ENCODE measurements around the gene NPBWR2.
"Not testable (repeated sequence)": the region's sequence is repeated elsewhere in the genome, so short reads cannot be mapped to it uniquely, and the experiment has no call there.

NPBWR2 gene

GRCh38 chr20:64143018-64143801 is 35.8 kb upstream of the NPBWR2 start:
- no peak for DNase-seq (ENCODE audit: low read depth)

- DNase-seq (ENCODE audit: low read depth) = no peak
These were observed 35.2 kb upstream of the NPBWR2 start for GRCh38 chr20:64142590-64142989.

DNA sequence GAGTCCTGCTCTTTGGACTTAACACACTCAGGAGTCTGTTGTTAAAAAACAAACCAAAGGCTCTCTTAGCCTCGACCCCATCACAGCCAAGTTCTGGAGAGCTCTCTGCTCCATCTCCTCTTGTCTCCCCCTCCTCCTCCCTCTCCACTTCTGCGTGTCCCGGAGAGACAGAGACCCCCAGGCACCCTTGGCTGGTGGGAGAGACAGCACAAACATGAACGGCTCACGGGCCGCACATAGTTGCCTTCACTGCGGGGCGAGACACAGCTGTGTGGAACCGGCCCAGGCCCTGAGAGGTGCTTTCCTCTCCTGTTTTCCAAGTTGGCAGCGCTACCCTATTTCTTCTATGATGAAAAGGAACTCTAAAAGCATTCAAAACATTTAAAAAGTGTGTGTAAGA is 33.6 kb upstream of the NPBWR2 start:
- no peak for DNase-seq (ENCODE audit: low read depth)

DNA sequence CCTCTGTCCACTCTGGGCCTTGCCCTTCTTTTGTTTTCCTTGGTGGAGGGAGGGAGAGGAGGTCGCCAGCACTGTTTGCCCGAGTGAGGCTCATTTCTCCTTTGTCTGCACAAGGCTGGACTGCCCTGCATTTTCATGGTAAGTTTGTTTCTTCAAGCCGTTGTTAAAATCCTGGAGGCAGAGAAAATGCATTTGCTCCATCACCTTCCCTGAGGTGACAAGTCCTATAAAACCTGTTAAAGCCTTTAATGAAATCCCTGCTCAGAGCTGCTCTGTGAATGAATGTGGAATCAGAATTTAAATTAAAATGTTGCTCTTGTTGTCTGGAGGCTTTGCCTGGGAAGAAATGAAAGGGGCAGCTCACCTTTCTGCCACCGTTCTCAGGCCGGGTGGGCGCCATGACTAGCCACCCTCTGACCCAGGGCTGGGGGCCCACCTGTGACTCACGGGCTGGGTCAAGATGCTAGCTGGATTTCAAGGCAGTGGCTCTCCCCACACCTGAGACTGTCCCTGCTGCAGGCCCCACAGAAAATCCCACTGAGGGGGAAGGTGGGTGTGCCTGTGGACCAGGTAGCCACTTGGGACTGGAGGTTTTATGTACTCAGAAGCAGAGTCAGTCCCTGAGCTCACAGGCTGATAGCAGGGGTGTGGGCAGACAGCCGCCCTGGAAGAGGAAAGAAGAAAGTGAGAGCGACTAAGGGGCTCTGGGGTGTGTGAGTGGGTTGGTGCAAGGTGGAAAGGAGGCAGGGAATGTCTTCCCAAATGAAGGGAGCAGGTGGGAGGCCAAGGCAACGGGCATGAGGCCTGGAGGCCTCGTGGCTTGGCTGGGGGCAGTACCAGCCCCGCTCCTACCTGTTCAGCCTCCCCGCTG is 32.9 kb upstream of the NPBWR2 start:
- no peak for DNase-seq (ENCODE audit: low read depth)

- no peak for DNase-seq (ENCODE audit: low read depth)
These were observed 32.1 kb upstream of the NPBWR2 start for GRCh38 chr20:64139199-64140060.

DNA sequence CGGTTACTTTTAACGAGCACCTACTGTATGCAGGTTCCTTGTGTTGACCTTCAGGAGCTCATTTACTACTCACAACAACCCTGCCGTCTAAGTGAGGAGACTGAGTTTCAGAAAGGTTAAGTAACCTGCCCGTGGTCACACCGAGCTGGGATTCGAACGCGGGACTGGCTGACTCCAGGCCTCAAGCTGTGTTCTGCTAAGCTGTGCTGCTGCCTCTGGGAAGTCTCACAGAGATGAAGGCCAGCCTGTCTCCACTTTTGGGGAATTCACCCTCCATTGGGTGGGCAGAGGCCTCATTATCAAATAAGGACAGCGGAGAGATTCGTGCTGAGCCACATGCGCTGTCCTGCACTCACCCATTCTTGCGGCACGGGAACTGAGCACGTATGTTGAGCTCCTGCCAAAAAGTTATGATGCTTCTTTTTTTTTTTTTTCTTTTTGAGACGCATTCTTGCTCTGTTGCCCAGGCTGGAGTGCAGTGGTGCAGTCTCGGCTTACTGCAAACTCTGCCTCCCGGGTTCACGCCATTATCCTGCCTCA is 31.0 kb upstream of the NPBWR2 start:
- DNase-seq (ENCODE audit: low read depth) = no peak

DNA sequence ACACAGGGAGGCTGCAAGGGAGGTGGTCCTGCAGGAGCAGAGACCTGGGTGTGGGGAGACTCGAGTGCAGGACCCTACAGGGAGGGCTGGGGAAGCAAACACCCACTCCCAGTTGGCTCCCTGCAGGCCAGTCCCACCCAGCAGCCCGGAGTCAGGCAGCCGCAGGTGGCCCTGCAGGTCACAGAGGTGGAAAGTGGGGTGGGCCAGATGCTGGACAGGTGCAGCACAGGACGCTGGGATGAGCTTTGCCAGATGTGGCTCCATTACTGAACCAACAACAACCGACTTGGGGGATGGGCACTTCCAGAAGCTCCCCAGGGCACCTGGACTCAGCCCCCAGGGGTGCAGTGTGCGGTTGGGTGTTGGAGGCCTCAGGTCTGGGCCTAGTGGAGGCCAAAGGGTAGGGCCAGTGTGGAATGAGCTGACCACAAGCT is 30.2 kb upstream of the NPBWR2 start:
- no peak for DNase-seq (ENCODE audit: low read depth)

DNA sequence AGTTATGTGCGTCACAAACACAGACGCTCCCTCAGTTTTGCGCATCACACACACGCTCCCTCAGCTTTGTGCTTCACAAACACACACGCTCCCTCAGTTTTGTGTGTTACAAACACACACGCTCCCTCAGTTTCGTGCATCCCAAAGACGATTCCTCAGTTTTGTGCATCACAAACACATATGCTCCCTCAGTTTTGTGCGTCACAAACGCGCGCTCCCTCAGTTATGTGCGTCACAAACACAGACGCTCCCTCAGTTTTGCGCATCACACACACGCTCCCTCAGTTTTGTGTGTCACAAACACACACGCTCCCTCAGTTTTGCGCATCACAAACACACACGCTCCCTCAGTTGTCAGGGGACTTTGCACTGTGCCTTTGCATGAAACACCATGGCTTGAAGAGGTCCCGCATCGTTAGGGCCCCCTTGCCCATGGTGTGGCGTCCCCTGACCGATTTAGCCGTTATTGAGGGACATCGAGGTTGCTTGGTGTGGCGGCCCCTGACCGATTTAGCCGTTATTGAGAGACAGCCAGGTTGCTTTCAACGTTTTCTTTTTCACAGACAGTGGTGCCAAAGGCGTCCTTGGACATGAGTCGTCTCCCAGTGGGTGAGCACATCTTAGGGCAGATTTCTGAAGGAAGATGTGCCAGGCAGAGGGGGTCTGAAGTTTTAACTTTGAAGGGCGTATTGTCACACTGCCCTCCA is 28.8 kb upstream of the NPBWR2 start:
- DNase-seq (ENCODE audit: low read depth) = no peak

DNA sequence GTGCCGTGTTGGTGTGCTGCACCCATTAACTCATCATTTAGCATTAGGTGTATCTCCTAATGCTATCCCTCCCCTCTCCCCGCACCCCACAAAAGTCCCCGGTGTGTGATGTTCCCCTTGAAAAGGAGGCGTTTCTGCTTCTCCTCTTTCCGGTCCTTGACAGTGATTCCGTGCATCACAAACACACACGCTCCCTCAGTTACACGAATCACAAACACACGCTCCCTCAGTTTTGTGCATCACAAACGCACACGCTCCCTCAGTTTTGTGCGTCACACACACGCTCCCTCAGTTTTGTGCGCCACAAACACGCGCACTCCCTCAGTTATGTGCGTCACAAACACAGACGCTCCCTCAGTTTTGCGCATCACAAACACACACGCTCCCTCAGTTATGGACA is 27.4 kb upstream of the NPBWR2 start:
- not testable (repeated sequence) for DNase-seq (ENCODE audit: low read depth)

GRCh38 chr20:64133951-64134407 is 26.6 kb upstream of the NPBWR2 start:
- no peak for DNase-seq (ENCODE audit: low read depth)

DNA sequence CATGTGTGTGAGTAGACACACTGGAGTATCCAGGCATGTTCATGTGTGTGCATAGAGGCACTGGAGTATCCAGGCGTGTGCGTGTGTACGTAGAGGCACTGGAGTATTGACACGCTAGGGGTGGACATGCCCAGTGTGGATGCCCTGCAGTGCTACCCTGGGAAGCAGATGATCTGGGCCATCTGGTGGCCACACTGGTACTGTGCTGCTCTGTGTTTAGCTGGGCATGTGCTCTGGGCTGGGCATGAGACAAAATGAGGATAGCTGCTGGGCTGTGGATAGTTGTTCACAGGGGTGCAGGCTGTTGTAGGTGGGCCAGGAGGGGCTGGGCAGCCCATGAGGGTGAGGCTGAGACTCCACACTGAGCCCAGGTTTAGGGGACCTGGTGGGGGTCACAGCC is 24.0 kb upstream of the NPBWR2 start:
- no peak for DNase-seq (ENCODE audit: low read depth)

DNA sequence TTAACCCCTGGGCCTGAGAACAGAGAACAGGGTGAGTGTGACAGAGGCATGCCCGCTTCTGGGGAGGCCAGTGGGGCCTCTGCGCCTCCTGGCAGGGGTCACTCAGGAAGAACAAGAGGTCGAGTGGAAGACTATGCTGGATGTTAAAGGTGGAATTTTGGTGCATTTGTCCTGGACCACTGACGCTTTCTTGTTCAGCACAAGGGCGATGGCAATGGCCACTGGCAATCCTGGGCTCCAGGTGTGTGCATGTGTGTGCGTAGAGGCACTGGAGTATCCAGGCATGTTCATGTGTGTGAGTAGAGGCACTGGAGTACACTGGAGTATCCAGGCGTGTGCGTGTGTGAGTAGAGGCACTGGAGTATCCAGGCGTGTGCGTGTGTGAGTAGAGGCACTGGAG is 23.5 kb upstream of the NPBWR2 start:
- DNase-seq (ENCODE audit: low read depth) = no peak

DNA sequence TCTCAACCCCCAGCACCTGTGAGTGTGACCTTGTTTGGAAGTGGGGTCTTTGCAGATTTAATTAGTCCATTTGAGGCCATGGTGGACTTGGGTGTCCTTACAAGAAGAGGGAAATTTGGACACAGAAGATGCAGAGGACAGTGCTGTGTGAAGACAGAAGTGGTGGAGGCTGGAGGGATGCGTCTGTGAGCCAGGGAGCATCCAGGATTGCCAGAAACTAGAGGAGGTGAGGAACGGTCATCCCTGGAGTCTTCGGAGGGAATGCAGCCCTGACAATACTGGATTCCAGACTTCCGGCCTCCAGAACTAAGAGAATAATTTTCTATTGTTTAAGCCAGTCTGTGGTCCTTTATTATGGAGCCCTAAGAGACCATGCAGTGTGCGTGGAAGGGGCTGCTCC is 22.9 kb upstream of the NPBWR2 start:
- DNase-seq (ENCODE audit: low read depth) = no peak

DNA sequence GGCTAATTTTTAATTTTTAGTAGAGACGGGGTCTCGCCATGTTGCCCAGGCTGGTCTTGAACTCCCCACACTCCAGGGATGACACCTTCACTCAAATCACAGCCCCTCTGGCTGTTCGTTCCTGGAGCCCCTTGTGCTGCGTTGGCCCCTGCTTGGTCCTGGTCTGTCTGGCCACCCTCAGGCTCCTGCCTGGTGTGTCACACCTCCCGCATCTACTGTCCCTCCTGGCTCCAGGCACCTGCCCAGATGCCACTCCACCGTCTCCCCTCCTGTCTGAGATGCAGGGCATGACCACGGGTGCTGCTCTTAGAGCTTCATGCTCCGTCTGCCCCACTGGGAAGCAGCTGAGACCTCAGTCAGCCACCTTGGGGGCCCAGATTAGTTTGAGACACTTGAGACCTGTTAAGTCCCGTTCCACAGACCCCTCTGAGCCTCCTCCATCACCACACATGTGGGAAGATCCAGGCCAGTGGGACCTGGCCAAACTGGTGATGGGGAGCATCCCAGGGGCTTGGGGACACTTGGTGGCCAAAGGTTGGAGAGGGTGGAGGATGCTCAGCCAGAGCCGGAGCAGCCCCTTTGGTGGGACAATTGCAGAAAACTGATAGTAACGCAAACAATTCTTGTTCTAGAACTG is 21.9 kb upstream of the NPBWR2 start:
- no peak for DNase-seq (ENCODE audit: low read depth)

DNA sequence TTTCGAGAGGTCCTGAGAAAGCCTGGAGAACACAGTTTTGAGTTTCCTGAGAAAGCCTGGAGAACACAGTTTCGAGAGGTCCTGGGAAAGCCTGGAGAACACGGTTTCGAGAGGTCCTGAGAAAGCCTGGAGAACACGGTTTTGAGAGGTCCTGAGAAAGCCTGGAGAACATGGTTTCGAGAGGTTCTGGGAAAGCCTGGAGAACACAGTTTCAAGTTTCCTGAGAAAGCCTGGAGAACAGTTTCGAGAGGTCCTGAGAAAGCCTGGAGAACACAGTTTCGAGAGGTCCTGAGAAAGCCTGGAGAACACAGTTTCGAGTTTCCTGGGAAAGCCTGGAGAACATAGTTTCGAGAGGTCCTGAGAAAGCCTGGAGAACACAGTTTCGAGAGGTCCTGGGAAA is 16.2 kb upstream of the NPBWR2 start:
- DNase-seq (ENCODE audit: low read depth) = not testable (repeated sequence)

DNA sequence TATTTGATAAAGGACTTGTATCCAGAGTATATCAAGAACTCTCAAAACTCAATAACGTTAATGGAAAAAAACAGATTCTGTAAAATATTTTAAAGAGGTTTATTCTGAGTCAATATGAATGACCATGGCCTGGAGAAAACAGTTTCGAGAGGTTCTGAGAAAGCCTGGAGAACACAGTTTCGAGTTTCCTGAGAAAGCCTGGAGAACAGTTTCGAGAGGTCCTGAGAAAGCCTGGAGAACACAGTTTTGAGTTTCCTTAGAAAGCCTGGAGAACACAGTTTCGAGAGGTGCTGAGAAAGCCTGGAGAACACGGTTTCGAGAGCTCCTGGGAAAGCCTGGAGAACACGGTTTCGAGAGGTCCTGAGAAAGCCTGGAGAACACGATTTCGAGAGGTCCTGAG is 15.6 kb upstream of the NPBWR2 start:
- not testable (repeated sequence) for DNase-seq (ENCODE audit: low read depth)

GRCh38 chr20:64121586-64121985 is 14.2 kb upstream of the NPBWR2 start:
- DNase-seq (ENCODE audit: low read depth) = no peak

DNA sequence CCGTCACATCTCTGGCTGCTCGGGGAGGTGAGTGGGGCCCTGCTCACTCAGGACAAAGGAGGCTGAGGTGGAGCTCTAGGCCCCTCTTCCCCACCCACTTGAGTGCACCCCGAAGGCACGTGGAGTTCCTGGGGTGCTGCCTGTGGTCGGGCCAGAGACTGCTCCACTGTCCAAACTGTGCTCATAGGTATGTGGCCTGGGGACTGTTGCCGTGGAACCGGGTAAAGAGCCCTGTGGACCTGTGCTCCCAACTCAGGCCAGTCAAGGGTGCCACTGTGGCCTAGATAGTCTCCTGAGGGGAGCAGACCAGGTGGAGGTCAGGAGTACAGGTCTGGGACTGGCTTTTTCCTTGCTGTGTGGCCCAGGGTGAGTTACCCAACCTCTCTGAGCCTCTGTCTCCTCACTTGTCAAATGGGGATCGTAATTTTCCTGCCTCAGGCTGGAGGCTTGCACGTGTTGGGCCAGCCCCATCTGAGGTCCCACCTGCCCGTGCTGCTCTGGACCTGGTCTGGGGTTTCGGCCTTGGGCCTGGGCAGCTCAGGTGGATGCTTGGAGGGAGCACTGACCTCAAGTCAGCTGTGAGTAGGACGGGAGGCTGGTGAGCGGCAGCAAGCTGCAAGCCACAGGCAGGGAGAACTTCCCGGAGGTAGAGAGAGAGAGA is 12.4 kb upstream of the NPBWR2 start:
- no peak for DNase-seq (ENCODE audit: low read depth)

- no peak for DNase-seq (ENCODE audit: low read depth)
These were observed 11.9 kb upstream of the NPBWR2 start for GRCh38 chr20:64119301-64119680.

GRCh38 chr20:64117432-64117777 is 10.0 kb upstream of the NPBWR2 start:
- DNase-seq (ENCODE audit: low read depth) = not testable (repeated sequence)

Data from activated T-cell treated with anti-CD3 and anti-CD28 coated beads for 1 hour (primary cell).